HEK293T (cell line): ENCODE results near the gene COG2.

Source experiments
- CTCF ChIA-PET: fragments of 350-600 bp; formaldehyde crosslinking; extraction: SDS; loops from one replicate; lab custom pipeline; 2021; ENCODE audit warnings: antibody characterized with exemption, inconsistent platforms; lab: Yijun Ruan, JAX
- POLR2A ChIA-PET: fragments of 350-600 bp; formaldehyde crosslinking; extraction: SDS; loops from one replicate; lab custom pipeline; 2020; ENCODE audit warnings: antibody characterized with exemption, inconsistent platforms; lab: Yijun Ruan, JAX
- DNase-seq: peaks from one replicate; pipeline ENCODE4 v3.0.0; 2012; ENCODE audit warnings: mixed read lengths; ENCODE audit errors: extremely low spot score
- ARNT ChIP-seq: fragments of 450-650 bp; IDR thresholded peaks from 2 replicates; pipeline ENCODE4 v1.6.1; 2017; ENCODE audit warnings: mild to moderate bottlenecking
- BHLHE40 ChIP-seq: fragments of 450-650 bp; IDR thresholded peaks from 2 replicates; pipeline ENCODE4 v1.6.1; 2016; ENCODE audit warnings: mild to moderate bottlenecking, moderate library complexity, borderline replicate concordance
- CTBP1 ChIP-seq: fragments of 450-650 bp; IDR thresholded peaks from 2 replicates; pipeline ENCODE4 v1.6.1; 2016; ENCODE audit warnings: borderline replicate concordance
- ELF4 ChIP-seq: fragments of 450-650 bp; IDR thresholded peaks from 2 replicates; pipeline ENCODE4 v1.6.1; 2017; ENCODE audit warnings: antibody characterized with exemption
- FOXA1 ChIP-seq: fragments of 450-650 bp; IDR thresholded peaks from 2 replicates; pipeline ENCODE4 v1.6.1; 2016; ENCODE audit warnings: mild to moderate bottlenecking
- FOXK2 ChIP-seq: fragments of 450-650 bp; IDR thresholded peaks from 2 replicates; pipeline ENCODE4 v1.6.1; 2016; ENCODE audit warnings: mild to moderate bottlenecking
- FOXM1 ChIP-seq: fragments of 450-650 bp; IDR thresholded peaks from 2 replicates; pipeline ENCODE4 v1.6.1; 2017; ENCODE audit warnings: mild to moderate bottlenecking, borderline replicate concordance
- HDGF ChIP-seq: fragments of 450-650 bp; IDR thresholded peaks from 2 replicates; pipeline ENCODE4 v1.6.1; 2017; ENCODE audit warnings: antibody characterized with exemption, borderline replicate concordance
- L3MBTL2 ChIP-seq: fragments of 450-650 bp; conservative IDR thresholded peaks from 2 replicates; pipeline ENCODE4 v1.6.1; 2016; ENCODE audit warnings: mild to moderate bottlenecking
- LEF1 ChIP-seq: fragments of 450-650 bp; IDR thresholded peaks from 2 replicates; pipeline ENCODE4 v1.6.1; 2017; ENCODE audit warnings: mild to moderate bottlenecking, borderline replicate concordance
- NFRKB ChIP-seq: fragments of 450-650 bp; IDR thresholded peaks from 2 replicates; pipeline ENCODE4 v1.6.1; 2016; ENCODE audit warnings: mild to moderate bottlenecking, moderate library complexity
- SP1 ChIP-seq: fragments of 450-650 bp; IDR thresholded peaks from 2 replicates; pipeline ENCODE4 v1.6.1; 2017
- SUZ12 ChIP-seq: fragments of 450-650 bp; IDR thresholded peaks from 2 replicates; pipeline ENCODE4 v1.6.1; 2016; ENCODE audit warnings: mild to moderate bottlenecking
- TARDBP ChIP-seq: fragments of 450-650 bp; IDR thresholded peaks from 2 replicates; pipeline ENCODE4 v1.6.1; 2016
- ZNF384 ChIP-seq: fragments of 450-650 bp; IDR thresholded peaks from 2 replicates; pipeline ENCODE4 v1.6.1; 2016
- TF ChIP-seq, protein P1 (sequence below): fragments of 450-650 bp; IDR thresholded peaks from 2 replicates; pipeline ENCODE4 v1.6.1; 2016

COG2 gene

DNA sequence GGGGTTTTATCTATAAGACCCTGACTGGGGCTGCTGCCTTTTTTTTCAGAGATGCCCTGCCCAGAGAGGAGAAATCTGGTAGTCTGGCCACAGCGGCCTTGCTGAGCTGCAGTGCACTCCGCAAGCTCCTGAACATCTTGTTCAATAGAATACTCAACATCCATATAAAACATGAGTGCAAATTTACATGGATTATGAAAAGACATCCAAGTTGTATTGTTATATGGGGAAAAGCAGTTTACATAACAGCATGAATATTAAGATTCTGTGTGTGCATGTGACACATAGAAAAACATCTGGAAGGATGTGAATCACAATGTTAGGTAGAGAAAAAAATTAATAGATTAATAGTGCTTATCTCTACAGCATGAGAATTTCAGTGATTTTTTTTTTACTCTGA is 16.4 kb downstream of the COG2 start:
- TF ChIP-seq SUZ12 (no peak), HDGF (no peak), FOXM1 (no peak), FOXA1 (no peak), SP1 (no peak), LEF1 (no peak), NFRKB (no peak), ELF4 (no peak), L3MBTL2 (no peak), ARNT (no peak), CTBP1 (no peak)
- DNase-seq = no peak
- ChIA-PET CTCF (no interaction called here), POLR2A (no interaction called here)

DNA sequence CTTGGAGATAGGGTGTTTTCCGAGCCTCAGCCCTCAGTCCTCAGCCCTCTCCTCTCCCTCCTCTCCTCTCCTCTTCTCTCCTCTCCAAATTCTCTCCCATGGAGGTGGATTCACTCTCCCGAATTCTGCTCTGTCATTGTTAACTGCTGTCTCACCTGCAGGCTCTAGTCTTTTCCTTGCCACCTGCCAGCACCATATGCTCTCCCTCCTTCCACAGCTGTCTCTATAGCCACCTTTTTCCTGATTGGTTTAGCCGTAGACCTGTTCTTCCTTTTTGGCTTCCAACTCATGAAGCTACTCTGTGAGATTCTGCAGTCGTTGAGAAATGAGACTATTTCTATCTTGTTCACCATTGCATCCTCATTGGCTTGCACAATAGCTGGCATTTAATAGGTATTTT is 19.7 kb downstream of the COG2 start:
- no peak for DNase-seq
- TF ChIP-seq NFRKB = no peak
- no peak for TF ChIP-seq FOXK2
- ChIA-PET POLR2A (no interaction called here), CTCF (no interaction called here)

DNA sequence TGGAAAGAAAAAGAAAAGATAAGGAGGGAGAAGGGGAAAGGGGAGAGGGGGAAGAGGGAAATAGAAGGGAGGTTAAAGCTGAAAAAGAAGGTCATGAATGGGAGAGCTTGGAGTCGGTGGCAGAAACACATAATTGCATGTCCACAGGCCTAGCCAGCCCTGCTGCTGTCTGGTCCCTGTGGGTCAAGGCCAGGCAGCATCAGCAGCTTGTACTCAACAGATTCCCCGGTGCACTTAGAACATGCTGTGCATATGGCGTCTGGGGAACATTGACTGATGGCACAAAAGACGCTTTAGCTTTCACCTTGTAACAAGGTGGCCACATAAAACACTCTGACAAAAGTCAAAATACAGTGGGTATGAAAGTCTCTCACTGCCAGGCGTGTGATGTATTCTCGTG is 25.9 kb downstream of the COG2 start:
- POLR2A ChIA-PET = no interaction called here
- no peak for DNase-seq
- CTCF ChIA-PET = no interaction called here
- TF ChIP-seq FOXM1 = no peak

DNA sequence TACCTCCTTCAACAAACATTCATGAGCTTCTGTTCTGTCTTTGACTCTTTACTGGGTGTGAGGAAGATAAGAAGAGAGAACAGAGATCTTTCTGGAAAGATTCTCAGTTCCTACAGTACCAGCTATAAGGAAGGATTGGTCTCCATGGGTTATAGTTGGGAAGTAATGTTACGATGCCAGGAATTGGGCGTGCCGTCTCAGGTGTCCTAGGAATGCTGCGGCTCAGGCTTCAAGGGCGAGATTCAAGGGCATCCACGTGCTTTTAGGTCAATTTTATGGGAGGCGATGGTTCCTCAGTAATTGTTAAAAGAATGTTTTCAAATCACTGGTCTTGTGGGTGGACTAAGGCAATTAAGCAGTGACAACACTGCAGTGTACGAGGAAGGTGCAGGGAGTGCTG is 27.3 kb downstream of the COG2 start:
- DNase-seq = no peak
- ChIA-PET POLR2A (interaction anchor here (0.5 to 0.8 kb wide), 2 partner anchors 9 to 27 kb away, joined by 3 read pairs; partner anchors contain the start of gene COG2), CTCF (no interaction called here)
- TF ChIP-seq FOXA1 = no peak
- TF ChIP-seq ARNT = no peak
- TF ChIP-seq ELF4 = no peak
- TF ChIP-seq FOXK2 = no peak

DNA sequence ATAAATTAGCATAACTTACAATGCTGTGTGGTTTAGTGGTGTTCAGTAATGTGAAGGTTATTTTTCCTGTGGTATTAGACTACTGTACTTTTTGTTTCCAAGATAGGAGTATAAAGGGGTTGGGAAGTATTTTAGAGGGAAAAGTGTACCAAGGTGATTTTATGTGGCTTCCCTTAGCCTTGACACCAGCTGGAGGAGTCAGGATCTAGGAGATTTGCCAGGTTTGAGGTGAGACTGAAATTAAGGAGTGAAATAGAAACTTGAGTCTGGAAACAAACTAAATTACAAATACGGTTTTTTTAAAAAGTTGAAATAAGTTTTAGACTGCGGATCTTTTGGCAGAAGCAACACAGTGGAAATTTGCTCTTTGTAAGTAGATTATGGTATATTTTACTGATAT is 32.3 kb downstream of the COG2 start:
- ChIA-PET POLR2A (no interaction called here), CTCF (no interaction called here)
- no peak for TF ChIP-seq ZNF384
- TF ChIP-seq SUZ12 = no peak
- TF ChIP-seq, protein P1, sequence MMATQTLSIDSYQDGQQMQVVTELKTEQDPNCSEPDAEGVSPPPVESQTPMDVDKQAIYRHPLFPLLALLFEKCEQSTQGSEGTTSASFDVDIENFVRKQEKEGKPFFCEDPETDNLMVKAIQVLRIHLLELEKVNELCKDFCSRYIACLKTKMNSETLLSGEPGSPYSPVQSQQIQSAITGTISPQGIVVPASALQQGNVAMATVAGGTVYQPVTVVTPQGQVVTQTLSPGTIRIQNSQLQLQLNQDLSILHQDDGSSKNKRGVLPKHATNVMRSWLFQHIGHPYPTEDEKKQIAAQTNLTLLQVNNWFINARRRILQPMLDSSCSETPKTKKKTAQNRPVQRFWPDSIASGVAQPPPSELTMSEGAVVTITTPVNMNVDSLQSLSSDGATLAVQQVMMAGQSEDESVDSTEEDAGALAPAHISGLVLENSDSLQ = no peak
- TF ChIP-seq L3MBTL2 = no peak
- no peak for TF ChIP-seq BHLHE40
- no peak for TF ChIP-seq ELF4
- TF ChIP-seq HDGF = no peak
- DNase-seq = no peak

DNA sequence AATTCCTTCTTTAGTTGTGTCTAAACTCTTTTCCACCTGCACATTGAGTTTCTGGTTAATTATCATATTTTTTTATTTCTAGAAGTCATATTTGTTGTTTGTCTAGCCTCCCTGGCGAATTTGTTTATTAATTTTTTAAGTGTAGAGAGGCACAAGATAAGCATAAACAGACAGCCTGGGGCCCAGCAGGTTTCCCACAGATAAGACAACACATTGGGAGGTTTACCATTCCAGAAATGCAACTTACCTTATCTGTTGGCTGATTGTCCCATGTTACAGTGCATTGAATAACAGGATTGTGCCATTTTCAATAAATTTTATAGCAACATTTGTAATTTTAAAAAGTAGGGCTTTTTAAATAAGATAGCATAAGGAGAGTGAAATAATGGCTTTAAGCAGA is 34.9 kb downstream of the COG2 start:
- no peak for DNase-seq
- no peak for TF ChIP-seq FOXK2
- no peak for TF ChIP-seq NFRKB
- TF ChIP-seq LEF1 = no peak
- no peak for TF ChIP-seq SP1
- no peak for TF ChIP-seq L3MBTL2
- TF ChIP-seq CTBP1 = no peak
- ChIA-PET CTCF (no interaction called here), POLR2A (no interaction called here)

DNA sequence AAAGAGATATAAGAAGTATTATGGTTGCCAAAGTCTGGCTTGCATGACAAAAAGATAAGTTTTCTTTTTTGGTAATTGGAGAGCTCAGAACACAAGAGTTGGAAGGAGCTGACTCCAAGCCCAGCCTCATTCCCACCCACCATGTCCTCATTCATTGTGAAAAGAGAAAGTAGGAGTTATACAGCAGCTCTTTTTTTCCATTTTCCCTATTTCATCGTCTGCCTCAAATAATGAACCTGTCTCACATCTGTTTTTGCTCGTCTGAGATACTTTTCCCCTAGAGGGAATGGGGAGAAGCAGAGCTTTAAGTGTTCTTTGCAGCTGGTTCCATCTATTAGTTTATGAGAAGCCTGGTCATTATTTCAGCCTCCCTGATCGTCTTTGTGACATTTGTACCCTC is 36.9 kb downstream of the COG2 start:
- ChIA-PET CTCF (interaction anchor here (0.7 kb wide), 1 partner anchor 34 kb away, joined by 3 read pairs; no protein-coding TSS in a partner anchor), POLR2A (interaction anchor here (0.6 kb wide), 1 partner anchor 9 kb away, joined by 3 read pairs; no protein-coding TSS in a partner anchor)
- TF ChIP-seq SP1 (no peak), FOXM1 (no peak), ELF4 (no peak), SUZ12 (no peak), NFRKB (no peak), ZNF384 (no peak), LEF1 (no peak), HDGF (no peak)
- no peak for DNase-seq

DNA sequence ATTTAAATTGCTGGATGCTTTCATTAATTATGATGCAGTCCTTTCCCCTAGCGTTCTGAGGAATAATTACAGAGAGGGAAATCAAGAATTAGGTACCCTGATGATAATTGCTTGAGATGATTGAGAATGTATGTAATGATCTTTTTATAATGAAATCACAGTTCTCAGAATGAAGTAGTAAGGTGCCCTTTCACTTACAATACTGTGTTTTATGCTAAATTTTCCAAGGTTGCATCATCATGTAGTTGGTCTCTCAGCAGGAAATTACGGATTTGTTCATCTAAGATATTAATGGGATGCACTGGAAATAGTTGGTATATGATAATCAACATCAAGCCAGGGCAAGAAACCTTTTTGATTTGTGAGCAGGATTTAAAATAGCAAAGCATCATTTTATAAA is 37.5 kb downstream of the COG2 start:
- POLR2A ChIA-PET = no interaction called here
- TF ChIP-seq FOXA1 = no peak
- no peak for TF ChIP-seq ZNF384
- no peak for TF ChIP-seq HDGF
- TF ChIP-seq, protein P1 = no peak
- no peak for TF ChIP-seq FOXK2
- TF ChIP-seq TARDBP = no peak
- no peak for TF ChIP-seq LEF1
- TF ChIP-seq CTBP1 = no peak
- TF ChIP-seq SP1 = no peak
- no peak for TF ChIP-seq ARNT
- TF ChIP-seq BHLHE40 = no peak
- no peak for TF ChIP-seq ELF4
- TF ChIP-seq SUZ12 = no peak
- no peak for TF ChIP-seq L3MBTL2
- no peak for TF ChIP-seq FOXM1
- no peak for TF ChIP-seq NFRKB
- no peak for DNase-seq
- CTCF ChIA-PET = interaction anchor here (0.7 kb wide), 1 partner anchor 34 kb away, joined by 3 read pairs; no protein-coding TSS in a partner anchor
